OCI-M2 (cell line): ENCODE data around the gene APCDD1L.

ENCODE experiments used
- DNase-seq: peaks from one replicate; lab custom pipeline; 2025; ENCODE audit not compliant: unreplicated experiment; lab: John Stamatoyannopoulos, UW

APCDD1L gene

DNA sequence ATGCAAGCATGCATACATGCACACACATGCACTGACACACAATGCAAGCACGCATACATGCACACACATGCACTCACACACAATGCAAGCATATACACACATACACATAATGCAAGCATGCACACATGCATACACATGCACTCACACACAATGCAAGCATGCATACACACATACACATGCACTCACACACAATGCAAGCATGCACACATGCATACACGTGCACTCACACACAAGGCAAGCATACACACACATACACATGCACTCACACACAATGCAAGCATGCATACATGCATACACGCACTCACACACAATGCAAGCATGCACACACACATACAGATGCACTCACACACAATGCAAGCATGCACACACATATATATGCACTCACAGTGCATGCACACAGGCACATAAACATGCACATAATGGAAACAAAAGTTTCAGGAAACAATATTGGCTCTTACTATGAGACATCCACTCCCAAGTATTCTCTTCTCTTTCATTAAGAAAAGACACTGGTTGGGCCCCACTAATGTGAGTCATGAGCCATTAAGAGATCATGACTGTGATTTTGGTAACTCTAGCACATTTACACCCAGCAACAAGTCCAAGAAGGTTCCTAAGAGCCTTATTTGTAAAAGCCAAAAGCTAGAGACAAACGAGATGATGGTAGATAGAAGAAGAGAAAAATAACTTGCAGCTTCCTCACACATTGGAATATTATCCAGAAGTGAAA, 22.2 kb downstream of the APCDD1L start:
- DNase-seq = no peak

GRCh38 chr20:58492074-58492718, 23.0 kb downstream of the APCDD1L start:
- no peak for DNase-seq

GRCh38 chr20:58486207-58486606, 29.0 kb downstream of the APCDD1L start:
- no peak for DNase-seq

- DNase-seq = no peak
Observed at GRCh38 chr20:58485393-58485792, 29.8 kb downstream of the APCDD1L start.

GRCh38 chr20:58483470-58483869, 31.7 kb downstream of the APCDD1L start:
- DNase-seq = no peak

DNA sequence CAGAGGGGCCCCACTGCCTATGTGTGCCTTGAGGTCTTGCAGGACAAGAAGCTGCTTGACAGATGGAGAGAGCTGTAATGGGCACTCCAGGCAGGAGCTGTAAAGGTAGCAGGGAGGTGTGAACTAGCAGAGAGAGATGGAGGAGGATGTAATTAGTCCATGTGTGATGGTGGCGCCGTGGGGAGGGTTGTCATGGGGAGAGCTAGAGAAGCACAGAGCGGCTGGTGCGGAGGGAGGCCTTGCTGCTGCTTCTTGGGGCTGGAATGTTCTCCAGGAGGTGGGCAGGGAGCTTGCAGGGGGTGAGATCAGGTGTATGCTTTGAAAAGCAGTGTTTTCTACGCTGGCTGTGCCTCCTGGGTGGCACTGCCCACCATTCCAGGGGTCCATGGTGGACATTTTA, 32.1 kb downstream of the APCDD1L start:
- no peak for DNase-seq

- no peak for DNase-seq
Observed at GRCh38 chr20:58482416-58482815, 32.8 kb downstream of the APCDD1L start.

GRCh38 chr20:58481481-58482021, 33.6 kb downstream of the APCDD1L start:
- no peak for DNase-seq

GRCh38 chr20:58480551-58481336, 34.5 kb downstream of the APCDD1L start:
- DNase-seq = no peak

DNA sequence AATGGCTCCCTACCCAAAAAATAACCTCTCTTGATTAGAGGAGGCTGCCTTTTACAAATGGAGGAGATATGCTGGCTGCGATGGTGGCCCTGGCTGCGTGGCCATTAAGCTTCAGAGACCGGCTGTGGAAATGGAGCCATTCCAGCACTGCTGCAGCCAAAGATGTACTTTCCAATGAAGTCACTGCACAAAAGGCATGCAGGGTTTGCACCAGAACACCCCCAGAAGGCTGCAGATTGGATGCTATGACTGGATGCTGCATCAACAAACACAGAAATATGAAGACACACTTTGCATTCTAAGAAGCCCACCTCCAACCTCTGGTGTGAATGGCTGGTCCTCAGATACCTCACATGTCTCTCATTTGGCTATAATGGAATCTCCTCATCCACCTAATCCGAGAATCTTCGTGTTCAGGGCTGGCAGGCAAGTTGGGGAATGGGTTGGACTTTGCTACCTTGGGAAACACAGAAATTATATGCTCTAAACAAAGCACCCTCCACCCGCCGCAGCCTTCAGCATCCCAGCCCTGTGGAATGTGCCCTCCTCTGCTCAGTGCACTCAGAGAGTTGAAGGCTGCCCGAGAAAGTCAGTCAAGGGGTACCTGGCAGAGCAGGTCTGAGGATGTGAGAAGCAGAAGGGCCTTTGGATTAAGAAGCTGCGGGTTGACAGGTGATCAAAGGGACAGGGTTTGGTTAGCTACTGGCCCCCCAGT, 35.3 kb downstream of the APCDD1L start:
- DNase-seq = no peak

- no peak for DNase-seq
Observed at GRCh38 chr20:58478141-58478805, 36.9 kb downstream of the APCDD1L start.

- DNase-seq = no peak
Observed at GRCh38 chr20:58475466-58475865, 39.7 kb downstream of the APCDD1L start.

DNA sequence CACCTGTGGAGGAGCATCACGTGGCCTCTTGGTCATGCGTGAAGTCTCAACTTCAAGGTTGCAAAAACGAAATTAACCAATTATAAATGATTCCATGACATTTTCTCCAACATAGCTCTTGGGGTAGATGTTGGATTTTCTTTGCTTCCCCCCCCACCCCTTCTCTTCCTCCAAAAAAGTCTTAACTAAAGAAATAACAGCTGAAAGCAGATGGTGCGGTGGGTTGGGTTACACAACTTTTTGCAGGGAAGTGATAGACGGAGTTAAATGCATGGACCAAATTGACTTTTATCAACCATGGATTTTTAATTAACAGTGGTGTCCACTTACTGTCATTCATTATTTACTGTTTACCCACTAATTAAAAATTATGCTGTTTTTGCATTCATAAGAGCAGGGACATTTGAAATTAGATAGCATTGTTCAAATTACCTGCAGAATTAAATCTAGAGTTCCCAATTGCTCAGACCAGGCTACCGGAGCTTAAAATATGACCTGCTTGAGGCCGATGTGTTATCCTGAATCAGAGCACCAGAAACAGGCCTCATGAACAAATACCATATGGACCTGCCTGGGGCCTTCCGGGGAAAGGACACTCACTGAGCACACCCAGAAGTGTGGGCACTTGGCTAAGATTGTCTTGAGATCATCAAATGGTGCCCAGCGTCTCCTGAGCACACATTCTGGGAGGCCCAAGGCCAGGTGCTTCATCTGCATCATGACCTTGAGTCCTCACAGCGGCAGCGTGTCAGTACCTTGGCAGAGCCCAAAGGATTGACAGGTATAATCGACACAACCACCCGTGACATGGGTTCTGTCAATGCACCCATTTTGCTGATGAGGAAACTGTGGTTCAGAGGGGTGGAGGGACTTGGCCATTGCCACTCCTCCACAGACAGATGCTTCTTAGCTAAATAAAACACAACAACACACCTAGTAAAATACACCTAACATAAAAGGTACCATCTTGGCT, 41.5 kb downstream of the APCDD1L start:
- DNase-seq = no peak

DNA sequence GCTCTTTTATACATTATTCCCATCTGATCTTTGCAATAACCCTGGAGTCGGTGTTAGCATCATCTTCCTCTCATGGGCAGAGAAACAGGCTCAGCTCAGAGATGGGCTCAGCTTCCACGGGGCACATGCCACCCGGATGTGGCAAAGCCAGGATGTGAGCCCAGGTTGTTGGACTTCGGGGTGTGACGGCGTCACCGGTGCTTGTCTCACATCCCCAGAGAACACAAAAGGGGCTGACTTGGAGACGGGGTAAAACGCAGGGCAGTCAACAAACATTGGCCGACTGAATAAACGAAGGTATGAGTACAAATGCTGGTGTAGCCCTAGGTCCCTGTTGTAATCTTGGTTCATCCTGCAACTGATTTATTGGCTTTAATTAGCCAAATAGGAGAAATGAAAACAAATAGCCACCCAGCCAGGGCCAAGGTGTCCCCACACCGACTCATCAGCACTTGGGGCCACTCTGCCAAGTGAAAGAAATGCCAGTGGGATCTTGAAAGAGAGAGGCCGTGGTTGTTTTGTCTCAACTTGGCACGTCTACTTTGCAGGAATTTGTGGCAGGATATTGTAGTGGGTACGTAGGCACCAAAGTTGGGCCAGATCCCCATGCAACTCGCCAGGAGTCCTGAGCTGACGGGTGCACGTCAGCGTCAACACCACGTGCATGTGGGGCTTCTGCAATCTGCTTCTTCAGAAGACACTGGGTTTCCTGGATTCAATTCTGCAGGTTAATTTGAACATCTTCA, 42.8 kb downstream of the APCDD1L start:
- no peak for DNase-seq

DNA sequence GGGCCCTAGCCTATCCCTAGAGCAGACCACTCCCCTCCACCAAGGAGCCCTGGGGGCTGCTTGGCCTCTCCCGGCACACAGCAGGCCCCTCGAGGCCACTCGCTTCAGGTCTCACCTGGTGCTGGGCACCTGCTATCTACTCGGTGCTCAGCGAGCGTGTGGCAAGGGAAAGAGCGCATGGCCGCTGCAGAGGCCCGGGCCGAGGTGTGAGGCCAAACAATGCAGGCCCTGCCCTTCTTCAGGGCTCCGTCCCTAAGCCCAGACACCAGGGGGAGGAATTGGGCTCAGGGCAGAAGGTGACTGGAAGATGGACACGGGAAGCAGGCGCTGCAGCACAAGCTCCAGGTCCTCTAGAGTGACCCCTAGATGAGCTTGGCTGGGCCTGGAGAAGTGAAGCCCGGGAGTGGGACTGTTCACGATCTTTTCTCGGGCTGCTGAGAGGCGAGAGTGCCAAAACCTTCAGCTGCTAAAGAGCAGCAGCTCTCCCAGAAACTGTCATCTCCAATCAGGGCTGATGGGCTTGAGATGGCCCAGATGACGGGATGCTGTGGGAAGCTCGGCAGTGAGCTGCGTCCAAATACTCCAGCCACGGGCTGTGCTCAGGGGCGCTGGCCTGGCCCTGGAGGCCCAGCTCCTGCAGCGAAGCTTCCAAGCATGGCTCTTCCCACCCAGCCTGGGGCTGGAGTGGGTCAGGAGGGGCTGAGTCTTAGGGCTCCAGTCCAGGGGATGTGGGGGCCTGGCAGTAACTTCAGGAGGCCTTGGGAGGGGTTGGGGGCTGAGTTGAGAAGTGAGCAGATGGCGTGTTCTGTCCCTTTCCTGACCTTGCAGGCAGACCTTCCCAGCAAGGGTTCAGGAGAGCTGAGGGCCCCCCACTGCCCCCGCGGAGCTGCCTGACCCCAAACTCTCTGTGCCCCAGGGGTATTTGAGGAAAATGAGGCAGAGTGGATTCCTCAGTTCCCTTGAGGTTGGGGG, 43.7 kb downstream of the APCDD1L start:
- no peak for DNase-seq

- DNase-seq = no peak
Observed at GRCh38 chr20:58470336-58471192, 44.6 kb downstream of the APCDD1L start.

DNA sequence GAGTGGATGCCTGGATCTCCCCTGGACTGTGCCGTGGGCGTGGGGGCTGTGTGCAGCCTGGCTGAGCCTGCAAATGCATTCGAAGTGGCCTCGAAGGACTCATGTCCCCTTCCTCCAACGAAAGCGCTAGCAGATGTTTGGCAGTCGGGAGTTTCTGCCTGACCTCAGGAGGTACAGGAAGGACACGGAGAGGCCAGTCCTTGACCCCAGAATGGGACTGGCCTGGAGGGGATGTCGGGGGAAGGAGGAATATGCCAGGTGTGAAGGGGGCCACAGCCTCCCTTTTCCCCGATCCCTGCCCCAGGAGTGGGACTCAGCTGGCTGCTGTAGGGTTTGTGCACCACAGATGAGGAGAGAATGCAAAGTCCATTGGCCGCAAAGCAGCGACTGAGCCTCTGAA, 45.6 kb downstream of the APCDD1L start:
- no peak for DNase-seq
